ENCODE data around the gene CYB5R3.

CYB5R3 gene

DNA sequence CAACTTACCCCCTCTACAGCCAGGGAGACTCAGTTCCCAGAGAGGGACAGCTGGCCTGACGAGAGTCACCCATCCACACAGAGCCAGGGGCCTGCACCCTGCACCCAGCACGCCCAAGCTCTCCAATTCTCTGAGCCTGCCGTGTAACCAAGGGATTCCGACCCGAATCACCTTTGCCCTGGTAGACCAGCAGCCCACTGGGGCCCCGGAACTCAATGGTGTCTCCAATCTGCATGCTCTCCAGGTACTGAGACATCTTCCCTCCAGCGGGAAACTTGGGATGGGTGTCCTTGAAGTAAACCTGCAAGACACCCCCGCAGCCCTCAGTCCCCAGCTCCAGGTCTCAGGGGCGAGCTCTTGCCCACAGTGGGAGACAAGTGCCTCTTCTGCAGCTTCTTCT, 21.2 kb downstream of the CYB5R3 start:
- Histone ChIP-seq H3K36me3 (ENCODE audit: control insufficient read depth, insufficient read depth, low read length) (no peaks in the 10 kb centered on the region), H3K4me1 (no peaks in the 10 kb centered on the region), H3K79me2 (no peaks in the 10 kb centered on the region)

DNA sequence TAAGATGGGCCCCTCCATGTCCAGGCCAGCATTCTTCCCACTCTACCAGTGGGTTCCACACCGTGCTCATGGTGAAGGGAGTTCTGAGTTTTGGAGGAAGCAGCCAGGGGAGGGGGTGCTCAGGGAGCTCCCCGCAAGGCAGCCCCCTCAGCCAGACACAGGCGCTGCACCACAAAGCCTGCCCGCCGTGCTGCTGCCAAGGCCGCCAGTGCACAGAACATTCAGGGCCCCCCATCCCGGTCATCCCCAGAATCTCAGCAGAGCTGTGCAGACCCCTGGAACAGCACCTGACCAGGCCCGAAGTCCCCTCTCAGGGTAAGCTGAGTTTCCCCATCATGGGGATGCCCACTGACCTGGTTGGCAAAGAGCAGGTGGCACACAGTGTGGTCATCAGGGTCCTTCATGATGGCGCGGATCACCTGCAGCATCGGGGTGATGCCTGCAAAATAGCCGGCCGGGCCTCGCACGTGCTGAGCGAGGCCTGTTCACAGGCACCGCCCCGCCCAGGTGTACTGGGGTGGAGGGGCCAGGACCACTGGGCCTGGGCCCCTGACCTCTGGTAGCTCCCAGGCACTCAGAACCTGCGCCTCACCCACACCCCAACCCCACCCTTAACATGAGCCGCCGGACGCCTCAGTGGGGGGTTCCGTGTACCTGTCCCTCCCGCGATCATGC, 22.1 kb downstream of the CYB5R3 start:
- H3K4me2 ChIP-seq (ENCODE audit: low read length), result no peak overlapping the region
- H3K27me3 ChIP-seq (ENCODE audit: control insufficient read depth, insufficient read depth, low read length), result no peaks in the 10 kb centered on the region
- H3K4me3 ChIP-seq (ENCODE audit: low read depth, low read length), result no peak overlapping the region
- no peaks in the 10 kb centered on the region for H3K9me3 ChIP-seq (ENCODE audit: control insufficient read depth, low read length)
- no peaks in the 10 kb centered on the region for H3K4me1 ChIP-seq
- no peaks in the 10 kb centered on the region for H3K79me2 ChIP-seq
- H2AFZ ChIP-seq, result no peak overlapping the region
- no peaks in the 10 kb centered on the region for H3K36me3 ChIP-seq (ENCODE audit: control insufficient read depth, insufficient read depth, low read length)
- no peak overlapping the region for H3K27ac ChIP-seq
- H3K9ac ChIP-seq, result no peak overlapping the region
- TF ChIP-seq, protein P1, sequence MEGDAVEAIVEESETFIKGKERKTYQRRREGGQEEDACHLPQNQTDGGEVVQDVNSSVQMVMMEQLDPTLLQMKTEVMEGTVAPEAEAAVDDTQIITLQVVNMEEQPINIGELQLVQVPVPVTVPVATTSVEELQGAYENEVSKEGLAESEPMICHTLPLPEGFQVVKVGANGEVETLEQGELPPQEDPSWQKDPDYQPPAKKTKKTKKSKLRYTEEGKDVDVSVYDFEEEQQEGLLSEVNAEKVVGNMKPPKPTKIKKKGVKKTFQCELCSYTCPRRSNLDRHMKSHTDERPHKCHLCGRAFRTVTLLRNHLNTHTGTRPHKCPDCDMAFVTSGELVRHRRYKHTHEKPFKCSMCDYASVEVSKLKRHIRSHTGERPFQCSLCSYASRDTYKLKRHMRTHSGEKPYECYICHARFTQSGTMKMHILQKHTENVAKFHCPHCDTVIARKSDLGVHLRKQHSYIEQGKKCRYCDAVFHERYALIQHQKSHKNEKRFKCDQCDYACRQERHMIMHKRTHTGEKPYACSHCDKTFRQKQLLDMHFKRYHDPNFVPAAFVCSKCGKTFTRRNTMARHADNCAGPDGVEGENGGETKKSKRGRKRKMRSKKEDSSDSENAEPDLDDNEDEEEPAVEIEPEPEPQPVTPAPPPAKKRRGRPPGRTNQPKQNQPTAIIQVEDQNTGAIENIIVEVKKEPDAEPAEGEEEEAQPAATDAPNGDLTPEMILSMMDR (IDR thresholded peaks at IDR 0.05), result no peak

More for the DNA sequence above, 21.2 kb downstream of the CYB5R3 start:
- H3K4me2 ChIP-seq (ENCODE audit: low read length), result no peak overlapping the region
- no peaks in the 10 kb centered on the region for H3K9me3 ChIP-seq (ENCODE audit: control insufficient read depth, low read length)
- H3K27me3 ChIP-seq (ENCODE audit: control insufficient read depth, insufficient read depth, low read length), result no peaks in the 10 kb centered on the region
- H3K9ac ChIP-seq, result no peak overlapping the region
- no peak overlapping the region for H2AFZ ChIP-seq
- no peak overlapping the region for H3K4me3 ChIP-seq (ENCODE audit: low read depth, low read length)
- TF ChIP-seq, protein P1 (IDR thresholded peaks at IDR 0.05), result no peak
- H3K27ac ChIP-seq, result no peak overlapping the region

DNA sequence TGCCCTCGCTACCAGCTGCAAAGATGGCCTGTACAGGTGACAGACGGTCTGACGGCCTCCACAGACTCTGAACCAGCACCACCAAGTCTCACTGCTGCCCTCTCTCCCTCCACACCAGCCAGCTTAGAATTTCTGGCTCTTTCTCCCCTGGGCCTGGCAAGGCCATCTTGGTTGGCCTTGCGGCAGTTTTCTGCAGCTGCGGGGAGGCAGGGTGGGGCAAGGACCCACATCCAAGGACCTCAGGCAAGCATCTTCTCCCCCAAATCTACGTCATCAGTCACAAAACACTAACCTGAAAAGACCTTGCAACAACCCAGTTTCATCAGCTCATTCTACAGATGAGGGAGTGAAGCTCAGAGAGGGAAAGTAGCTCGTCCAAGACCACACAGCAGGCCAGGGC, 22.8 kb downstream of the CYB5R3 start:
- Histone ChIP-seq H3K4me2 (ENCODE audit: low read length) (no peak overlapping the region), H3K4me3 (ENCODE audit: low read depth, low read length) (no peak overlapping the region), H3K36me3 (ENCODE audit: control insufficient read depth, insufficient read depth, low read length) (no peaks in the 10 kb centered on the region), H2AFZ (no peak overlapping the region), H3K79me2 (no peaks in the 10 kb centered on the region), H3K9me3 (ENCODE audit: control insufficient read depth, low read length) (no peaks in the 10 kb centered on the region), H3K9ac (no peak overlapping the region), H3K27ac (no peak overlapping the region), H3K4me1 (no peaks in the 10 kb centered on the region), H3K27me3 (ENCODE audit: control insufficient read depth, insufficient read depth, low read length) (no peaks in the 10 kb centered on the region)
- TF ChIP-seq, protein P1 (IDR thresholded peaks at IDR 0.05), result no peak

DNA sequence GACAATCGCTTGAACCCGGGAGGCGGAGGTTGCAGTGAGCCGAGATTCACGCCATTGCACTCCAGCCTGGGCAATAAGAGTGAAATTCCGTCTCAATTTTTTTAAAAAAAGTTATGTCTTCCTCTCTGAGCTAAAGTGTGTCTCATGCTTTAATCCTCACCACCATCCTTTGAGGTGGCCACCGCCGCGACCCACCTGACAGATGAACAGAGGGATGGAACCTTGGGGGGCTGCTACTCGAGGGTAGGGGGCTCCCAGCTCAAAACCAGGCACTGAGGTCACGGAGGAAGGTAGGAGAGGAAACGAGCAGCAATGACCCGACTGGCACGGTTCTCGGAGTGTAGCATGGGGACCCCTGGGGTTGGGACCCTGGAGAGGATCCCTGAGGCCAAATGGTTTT, 23.8 kb downstream of the CYB5R3 start:
- TF ChIP-seq, protein P1 (IDR thresholded peaks at IDR 0.05), result no peak

DNA sequence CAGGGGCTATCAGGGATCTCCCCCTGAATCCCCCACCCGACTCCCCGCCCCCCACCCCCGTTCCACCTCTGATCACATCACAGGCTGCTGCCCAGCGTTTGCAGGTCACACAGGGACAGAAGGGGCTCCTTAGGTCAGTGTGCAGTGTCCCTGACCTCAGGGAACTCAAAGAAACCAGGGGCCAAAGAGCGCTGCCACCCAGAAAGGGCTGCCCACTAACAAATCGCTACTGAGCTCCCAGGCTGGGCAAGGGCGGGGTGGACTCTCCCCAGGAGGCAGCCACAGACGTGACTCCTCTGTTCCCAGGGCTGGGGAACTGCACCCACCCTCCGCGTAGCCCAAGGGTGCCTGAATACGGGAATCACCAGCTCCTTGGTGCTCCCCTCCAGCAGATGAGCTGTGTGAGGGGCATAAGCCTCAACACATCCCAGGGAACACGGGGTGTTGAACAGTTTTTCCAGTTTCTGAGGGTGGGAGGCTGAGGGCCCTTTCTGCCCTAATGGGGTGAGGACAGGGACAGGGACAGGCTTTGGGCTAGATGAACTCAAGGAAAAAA, 24.6 kb downstream of the CYB5R3 start:
- Histone ChIP-seq H3K4me1 (no peaks in the 10 kb centered on the region), H3K27me3 (ENCODE audit: control insufficient read depth, insufficient read depth, low read length) (no peaks in the 10 kb centered on the region), H3K27ac (no peak overlapping the region), H3K4me3 (ENCODE audit: low read depth, low read length) (no peak overlapping the region), H3K4me2 (ENCODE audit: low read length) (no peak overlapping the region), H2AFZ (no peak overlapping the region), H3K9ac (no peak overlapping the region), H3K9me3 (ENCODE audit: control insufficient read depth, low read length) (no peaks in the 10 kb centered on the region), H3K36me3 (ENCODE audit: control insufficient read depth, insufficient read depth, low read length) (no peaks in the 10 kb centered on the region), H3K79me2 (no peaks in the 10 kb centered on the region)
- TF ChIP-seq, protein P1 (IDR thresholded peaks at IDR 0.05), result no peak

More for the DNA sequence above, 23.8 kb downstream of the CYB5R3 start:
- H3K9me3 ChIP-seq (ENCODE audit: control insufficient read depth, low read length), result no peaks in the 10 kb centered on the region
- H3K27ac ChIP-seq, result no peak overlapping the region
- no peaks in the 10 kb centered on the region for H3K27me3 ChIP-seq (ENCODE audit: control insufficient read depth, insufficient read depth, low read length)
- H3K4me1 ChIP-seq, result no peaks in the 10 kb centered on the region
- H3K4me2 ChIP-seq (ENCODE audit: low read length), result no peak overlapping the region
- no peak overlapping the region for H2AFZ ChIP-seq
- no peak overlapping the region for H3K9ac ChIP-seq
- H3K4me3 ChIP-seq (ENCODE audit: low read depth, low read length), result no peak overlapping the region
- no peaks in the 10 kb centered on the region for H3K79me2 ChIP-seq
- no peaks in the 10 kb centered on the region for H3K36me3 ChIP-seq (ENCODE audit: control insufficient read depth, insufficient read depth, low read length)

All from parathyroid adenoma (tissue), 2 donors.